H1 (cell line): Measurements from ENCODE around the gene TPRN. TPM values are rescaled to one million over a fixed set of nuclear protein-coding genes. Genes with fewer than 3 reads are reported as not detected.

ENCODE experiments used
- CTCF ChIA-PET: fragments of 300-600 bp; sonication (Branson Sonifier 250); formaldehyde crosslinking; loops from one replicate; lab custom pipeline; 2021; ENCODE audit not compliant: partially characterized antibody; lab: Charles Lee
- POLR2A ChIA-PET: fragments of 300-600 bp; sonication (Branson Sonifier 250); formaldehyde crosslinking; loops from one replicate; lab custom pipeline; 2021; ENCODE audit warnings: inconsistent platforms; ENCODE audit not compliant: partially characterized antibody; lab: Charles Lee
- DNase-seq, 2 experiments: peaks; one replicate each; pipeline versions ENCODE4 v3.0.0 to v3.0.0-alpha.2; 2010 to 2022; ENCODE audit warnings: low spot score in 2 of 2, low read depth in 1 of 2, mixed read lengths in 1 of 2
- FAIRE-seq: peaks from 2 replicates; lab custom pipeline; 2011; peaks lifted over from hg19 to GRCh38; lab: Jason Lieb, UNC
- H2AFZ ChIP-seq: 2 replicates; pipeline ENCODE4 v1.8.1; 2012; ENCODE audit warnings: low read length, inconsistent platforms
- H2AK5ac ChIP-seq: 2 replicates; pipeline ENCODE4 v1.6.1; 2013; ENCODE audit warnings: low read depth, low read length
- H2BK120ac ChIP-seq: replicated peaks from 2 replicates; pipeline ENCODE3; 2013; ENCODE audit warnings: low read depth, low read length, inconsistent platforms
- H2BK12ac ChIP-seq: 2 replicates; pipeline ENCODE4 v1.6.1; 2013; ENCODE audit warnings: low read depth, low read length
- H2BK15ac ChIP-seq: 2 replicates; pipeline ENCODE4 v1.6.1; 2013; ENCODE audit warnings: low read length
- H2BK20ac ChIP-seq: 2 replicates; pipeline ENCODE4 v1.6.1; 2013; ENCODE audit warnings: low read length
- H2BK5ac ChIP-seq: 2 replicates; pipeline ENCODE4 v1.6.1; 2013; ENCODE audit warnings: low read depth, low read length
- H3K14ac ChIP-seq: 2 replicates; pipeline ENCODE4 v1.6.1; 2013; ENCODE audit warnings: inconsistent platforms; ENCODE audit not compliant: insufficient read length
- H3K18ac ChIP-seq: 2 replicates; pipeline ENCODE4 v1.6.1; 2013; ENCODE audit warnings: low read length; ENCODE audit errors: extremely low read depth
- H3K23ac ChIP-seq: 2 replicates; pipeline ENCODE4 v1.6.1; 2013; ENCODE audit warnings: inconsistent platforms; ENCODE audit not compliant: insufficient read length
- H3K23me2 ChIP-seq: 2 replicates; pipeline ENCODE4 v1.6.1; 2013; ENCODE audit warnings: low read depth, low read length
- H3K27ac ChIP-seq: 2 replicates; pipeline ENCODE4 v1.6.1; 2011; ENCODE audit warnings: low read depth, low read length, inconsistent platforms
- H3K27me3 ChIP-seq, 4 experiments: replicated peaks in 1 of 4; 1 replicate in 1 of 4; 2 replicates in 3 of 4; pipeline versions ENCODE4 v1.6.1 to v1.8.1; 2011 to 2013; ENCODE audit warnings: low read length in 3 of 4, mild to moderate bottlenecking in 3 of 4, inconsistent platforms in 2 of 4, mixed read lengths in 2 of 4, moderate library complexity in 1 of 4; ENCODE audit not compliant: control insufficient read depth in 3 of 4, insufficient read depth in 3 of 4; ENCODE audit errors: extremely low read depth in 1 of 4
- H3K36me3 ChIP-seq, 4 experiments: 2 replicates each; pipeline versions ENCODE4 v1.6.1 to v1.8.1; 2011 to 2013; ENCODE audit warnings: mild to moderate bottlenecking in 4 of 4, low read length in 3 of 4, moderate library complexity in 2 of 4, control low read depth in 1 of 4, inconsistent platforms in 1 of 4; ENCODE audit not compliant: insufficient read depth in 4 of 4, control insufficient read depth in 2 of 4
- H3K4ac ChIP-seq: replicated peaks from 2 replicates; pipeline ENCODE3; 2013; ENCODE audit warnings: low read length, low read depth, mixed read lengths, inconsistent platforms; ENCODE audit not compliant: insufficient read length
- H3K4me1 ChIP-seq, 4 experiments: replicated peaks in 1 of 4; 1 replicate in 1 of 4; 2 replicates in 3 of 4; pipeline versions ENCODE4 v1.6.1 to v1.8.1; 2011 to 2013; ENCODE audit warnings: low read length in 3 of 4, inconsistent platforms in 2 of 4, mixed read lengths in 1 of 4; ENCODE audit not compliant: insufficient read depth in 4 of 4, control insufficient read depth in 3 of 4
- H3K4me2 ChIP-seq, 2 experiments: 2 replicates each; pipeline versions ENCODE4 v1.6.1 to v1.8.1; 2011 to 2013; ENCODE audit warnings: low read depth in 2 of 2, low read length in 2 of 2, control low read depth in 1 of 2, inconsistent platforms in 1 of 2, mild to moderate bottlenecking in 1 of 2; ENCODE audit not compliant: insufficient read depth in 1 of 2
- H3K4me3 ChIP-seq, 4 experiments: fragments of 200-600, 300-600 bp in 1 of 4; sonication (generic), shearing (Covaris generic), sonication (Bioruptor Twin) in 1 of 4; 2 replicates each; pipeline versions ENCODE4 v1.5.1 to v1.8.1; 2011 to 2016; ENCODE audit warnings: low read length in 4 of 4, low read depth in 3 of 4, control low read depth in 2 of 4, inconsistent platforms in 2 of 4, mild to moderate bottlenecking in 2 of 4, mixed read lengths in 1 of 4, moderate library complexity in 1 of 4; ENCODE audit not compliant: insufficient read depth in 2 of 4; ENCODE audit errors: extremely low read depth in 1 of 4
- H3K56ac ChIP-seq: replicated peaks from 2 replicates; pipeline ENCODE3; 2013; ENCODE audit warnings: low read depth, mild to moderate bottlenecking, mixed read lengths, low read length, inconsistent platforms; ENCODE audit not compliant: insufficient read length
- H3K79me1 ChIP-seq: 2 replicates; pipeline ENCODE4 v1.6.1; 2013; ENCODE audit warnings: low read depth, low read length, control low read depth
- H3K79me2 ChIP-seq, 2 experiments: 2 replicates each; pipeline versions ENCODE4 v1.6.1 to v1.8.1; 2012 to 2013; ENCODE audit warnings: low read length in 2 of 2, mild to moderate bottlenecking in 2 of 2, inconsistent platforms in 1 of 2; ENCODE audit not compliant: insufficient read depth in 2 of 2, control insufficient read depth in 1 of 2
- H3K9ac ChIP-seq, 4 experiments: replicated peaks in 1 of 4; 1 replicate in 1 of 4; 2 replicates in 3 of 4; pipeline versions ENCODE4 v1.6.1 to v1.8.1; 2011 to 2013; ENCODE audit warnings: low read depth in 3 of 4, low read length in 3 of 4, control low read depth in 2 of 4, mild to moderate bottlenecking in 2 of 4, moderate library complexity in 2 of 4, inconsistent platforms in 1 of 4; ENCODE audit errors: extremely low read depth in 1 of 4
- H3K9me3 ChIP-seq, 2 experiments: 2 replicates each; pipeline versions ENCODE4 v1.6.1 to v1.8.1; 2012 to 2013; ENCODE audit warnings: mild to moderate bottlenecking in 2 of 2, moderate library complexity in 2 of 2, control low read depth in 1 of 2, inconsistent platforms in 1 of 2, low read depth in 1 of 2, low read length in 1 of 2, mixed read lengths in 1 of 2; ENCODE audit not compliant: insufficient read depth in 2 of 2
- H4K20me1 ChIP-seq, 2 experiments: replicated peaks in 1 of 2; 2 replicates each; pipeline versions ENCODE3 to v1.8.1; 2011 to 2013; ENCODE audit warnings: inconsistent platforms in 2 of 2, low read length in 2 of 2, mild to moderate bottlenecking in 1 of 2; ENCODE audit not compliant: insufficient read depth in 2 of 2, control insufficient read depth in 1 of 2
- H4K5ac ChIP-seq: 2 replicates; pipeline ENCODE4 v1.6.1; 2013; ENCODE audit warnings: low read length, low read depth, mixed read lengths, inconsistent platforms; ENCODE audit not compliant: insufficient read length
- H4K8ac ChIP-seq: 2 replicates; pipeline ENCODE4 v1.8.0; 2013; ENCODE audit warnings: mild to moderate bottlenecking, moderate library complexity, low read length, inconsistent platforms; ENCODE audit not compliant: insufficient read depth; ENCODE audit errors: extremely low read depth
- H4K91ac ChIP-seq: replicated peaks from 2 replicates; pipeline ENCODE3; 2013; ENCODE audit warnings: low read length, mixed read lengths, inconsistent platforms; ENCODE audit not compliant: insufficient read length
- CTBP2 ChIP-seq: IDR thresholded peaks from 2 replicates; pipeline ENCODE4 v1.7.0; 2011; ENCODE audit warnings: borderline replicate concordance, mild to moderate bottlenecking, moderate library complexity, mixed read lengths, low read length; ENCODE audit not compliant: insufficient read depth, insufficient read length
- WGBS, 2 experiments: shearing (Covaris generic) in 1 of 2; methylation state at CpG; one replicate each; pipeline versions ENCODE4 v1.1.6 to v1.1.7; 2013 to 2015; ENCODE audit warnings: low lambda C conversion rate in 2 of 2, mixed read lengths in 2 of 2, inconsistent platforms in 1 of 2, low coverage in 1 of 2, missing lambda C conversion rate in 1 of 2; ENCODE audit not compliant: insufficient replicate concordance in 2 of 2, insufficient coverage in 1 of 2, insufficient read length in 1 of 2; ENCODE audit errors: extremely low coverage in 1 of 2, missing lambda C conversion rate in 1 of 2; 5-methylcytosine and 5-hydroxymethylcytosine counted together
- polyA plus RNA-seq, 7 experiments: library from polyadenylated mRNA; depleted of rRNA in 3 of 7; stranded (reverse) in 5 of 7; unstranded in 2 of 7; fragments of >200 nt in 5 of 7; fragments of 200-250 nt in 2 of 7; gene quantifications; 1 replicate in 5 of 7; 2 replicates in 1 of 7; 4 replicates in 1 of 7; pipeline versions ENCODE4 v1.2.1 to v1.2.3, GENCODE V29; 2011 to 2013; ENCODE audit warnings: missing spikeins in 2 of 7, mixed read lengths in 2 of 7
- total RNA-seq: library from RNA; stranded (reverse); fragmentation: NEBNext Ultra II Directional; extraction: Animal tissue kit (Norgen Biotek cat#: 25700); gene quantifications from 2 replicates; pipeline ENCODE4 v1.2.1, GENCODE V29; 2021

TPRN gene
- total and polyA plus RNA-seq, 2 of the 8 experiments (the other 6 are each of a cell fraction or from before 2014, with no cell fraction given) = 9.7 to 23.2 TPM

- TF ChIP-seq CTBP2 = no peak
- Histone ChIP-seq H2BK120ac (no peak overlapping the region), H2BK20ac (no peak overlapping the region), H2AK5ac (no peak overlapping the region), H3K27ac (no peak overlapping the region), H3K18ac (no peak overlapping the region), H3K23me2 (peaks cover 2% of the 10 kb centered on the region; the same call in 1 of the 2 replicates), H3K36me3 (no peaks in the 10 kb centered on the region; a peak in 1 of 8 replicates), H3K9ac (no peak overlapping the region), H3K4ac (no peak overlapping the region), H3K56ac (no peak overlapping the region), H3K4me3 (no peak overlapping the region), H2BK12ac (no peak overlapping the region), H3K14ac (no peak overlapping the region), H2AFZ (no peak overlapping the region), H3K4me2 (no peak overlapping the region), H4K5ac (no peak overlapping the region), H3K79me1 (no peaks in the 10 kb centered on the region), H4K91ac (no peak overlapping the region), H3K4me1 (peaks cover 0 to 9% (median 0%) of the 10 kb centered on the region in 4 experiments; a peak in 1 of 7 replicates), H4K8ac (no peak overlapping the region), H3K27me3 (peaks cover 0 to 7% (median 6%) of the 10 kb centered on the region in 4 experiments; a peak in 4 of 7 replicates), H4K20me1 (peaks cover 3 to 14% of the 10 kb centered on the region in 2 experiments), H3K23ac (no peak overlapping the region), H3K9me3 (peaks cover 0 to 5% of the 10 kb centered on the region in 2 experiments; a peak in 3 of 4 replicates), H2BK5ac (no peak overlapping the region), H2BK15ac (no peak overlapping the region), H3K79me2 (no peaks in the 10 kb centered on the region; a peak in 1 of 4 replicates)
- ChIA-PET CTCF (interaction anchor here (3.6 kb wide), 1 partner anchor 9 kb away, joined by 24 read pairs; the partner anchor contains the start of gene GRIN1), POLR2A (interaction anchor here (0.8 to 1.2 kb wide), 4 partner anchors 14 to 75 kb away, joined by 3 to 4 read pairs (median 4); no protein-coding TSS in a partner anchor)
- WGBS, 2 experiments = 85% methylated on average over 20 of the region's 27 CpGs; no CpG with 5 or more reads in 1 of the 2 experiments
- FAIRE-seq = no peak
- DNase-seq = no peak
Observed at GRCh38 chr9:137148242-137148641, 52.3 kb downstream of the TPRN start.
